Left kidney (tissue), 2 donors: ENCODE data around the gene NUDT3. TPM values are rescaled to one million over a fixed set of nuclear protein-coding genes. Genes with fewer than 3 reads are reported as not detected.

Source experiments
- DNase-seq: peaks from one replicate; pipeline ENCODE4 v3.0.0-alpha.2; 2013
- polyA plus RNA-seq: library from polyadenylated mRNA; unstranded; fragments of 120-200 nt; gene quantifications from one replicate; pipeline ENCODE4 v1.2.1, GENCODE V29; 2013; ENCODE audit not compliant: insufficient read length

NUDT3 gene
- polyA plus RNA-seq, 1 donor = 16.7 TPM

GRCh38 chr6:34238585-34239499 is 153.6 kb downstream of the NUDT3 start:
- DNase-seq = no peak

GRCh38 chr6:34237722-34238584 is 154.5 kb downstream of the NUDT3 start:
- DNase-seq = no peak

GRCh38 chr6:34237316-34237721 is 155.2 kb downstream of the NUDT3 start:
- no peak for DNase-seq

GRCh38 chr6:34236443-34237315 is 155.8 kb downstream of the NUDT3 start, which contains the start of gene HMGA1:
Gene HMGA1 (plus strand): TSS chr6:34236873. CDS start chr6:34240781, 3,908 bp downstream.
- DNase-seq = peak; percentile 85

- no peak for DNase-seq
These were observed 156.4 kb downstream of the NUDT3 start for GRCh38 chr6:34236131-34236442.

GRCh38 chr6:34235307-34236130 is 156.9 kb downstream of the NUDT3 start:
- no peak for DNase-seq

- DNase-seq = no peak
These were observed 157.7 kb downstream of the NUDT3 start for GRCh38 chr6:34234667-34235306.

GRCh38 chr6:34233867-34234266 is 158.6 kb downstream of the NUDT3 start:
- DNase-seq = no peak

- no peak for DNase-seq
These were observed 159.6 kb downstream of the NUDT3 start for GRCh38 chr6:34232901-34233300.

GRCh38 chr6:34231566-34232336 is 160.7 kb downstream of the NUDT3 start:
- no peak for DNase-seq

GRCh38 chr6:34230653-34231371 is 161.7 kb downstream of the NUDT3 start:
- DNase-seq = no peak

GRCh38 chr6:34229877-34230276 is 162.6 kb downstream of the NUDT3 start:
- DNase-seq = no peak

Other genes starting within 250 kb of the NUDT3 start
- gene GRM4, start 246.6 kb downstream of the NUDT3 start, polyA plus RNA-seq = 0.53 TPM
- 106 TPM for gene HMGA1, start 155.8 kb downstream of the NUDT3 start, polyA plus RNA-seq
- 9.5 TPM for gene SMIM29, start 143.7 kb downstream of the NUDT3 start, polyA plus RNA-seq
- gene RPS10, start 33.4 kb upstream of the NUDT3 start, polyA plus RNA-seq = 1,078 TPM
- gene PACSIN1, start 73.4 kb upstream of the NUDT3 start, polyA plus RNA-seq = 0.57 TPM
- 0.07 TPM for gene SPDEF, start 163.7 kb upstream of the NUDT3 start, polyA plus RNA-seq